A549 (cell line): ENCODE measurements around the gene MEN1. TPM values are rescaled to one million over a fixed set of nuclear protein-coding genes. Genes with fewer than 3 reads are reported as not detected.

ENCODE experiments used
- ATAC-seq, 2 experiments: fragments of 200-7000 bp in 1 of 2; fragments of >200 bp in 1 of 2; cut with Nextera tagmentation in 1 of 2; cut with Tn5 transposase in 1 of 2; 3 replicates each; pipeline versions ENCODE4 v1.8.0 to v1.9.1; 2018 to 2020; ENCODE audit warnings: mild to moderate bottlenecking in 1 of 2, moderate library complexity in 1 of 2
- CTCF ChIA-PET: fragments of 300-600 bp; sonication (Branson Sonifier 250); formaldehyde crosslinking; extraction: SDS; loops from one replicate; lab custom pipeline; 2021; ENCODE audit warnings: antibody characterized with exemption, inconsistent platforms; lab: Yijun Ruan, JAX
- POLR2A ChIA-PET: fragments of 350-600 bp; formaldehyde crosslinking; extraction: SDS; loops from one replicate; lab custom pipeline; 2021; ENCODE audit warnings: antibody characterized with exemption, inconsistent platforms; lab: Yijun Ruan, JAX
- DNase-seq, 2 experiments: peaks; one replicate each; pipeline versions ENCODE4 v3.0.0 to v3.0.0-alpha.2; 2011 to 2016; ENCODE audit warnings: low read depth in 1 of 2, low spot score in 1 of 2
- FAIRE-seq: peaks from 2 replicates; lab custom pipeline; 2011; peaks lifted over from hg19 to GRCh38; lab: Jason Lieb, UNC
- H3K27ac ChIP-seq, 2 experiments: fragments of >200 bp; sonication (Bioruptor Twin); formaldehyde crosslinking; 3 replicates each; pipeline ENCODE4 v1.5.1; 2016 to 2017
- H3K4me1 ChIP-seq: fragments of >200 bp; sonication (Bioruptor Twin); formaldehyde crosslinking; 3 replicates; pipeline ENCODE4 v1.6.1; 2016
- H3K4me2 ChIP-seq: fragments of >200 bp; sonication (Bioruptor Twin); formaldehyde crosslinking; 3 replicates; pipeline ENCODE4 v1.6.1; 2016
- H3K4me3 ChIP-seq: fragments of >200 bp; sonication (Bioruptor Twin); formaldehyde crosslinking; 3 replicates; pipeline ENCODE4 v1.5.1; 2016
- H3K9me3 ChIP-seq: fragments of >200 bp; sonication (Bioruptor Twin); formaldehyde crosslinking; 3 replicates; pipeline ENCODE4 v1.6.1; 2016
- BCL3 ChIP-seq: fragments of >200 bp; sonication (Bioruptor Twin); formaldehyde crosslinking; IDR thresholded peaks from 3 replicates; pipeline ENCODE4 v1.6.1; 2016
- BHLHE40 ChIP-seq: IDR thresholded peaks from 2 replicates; pipeline ENCODE4 v1.6.1; 2012; ENCODE audit warnings: low read depth, low read length, inconsistent platforms
- CEBPB ChIP-seq, 2 experiments: fragments of >200 bp in 1 of 2; sonication (Bioruptor Twin) in 1 of 2; formaldehyde crosslinking in 1 of 2; IDR thresholded peaks; 2 replicates each; pipeline ENCODE4 v1.6.1; 2012 to 2016
- CHD2 ChIP-seq: fragments of 150-350 bp; IDR thresholded peaks from 2 replicates; pipeline ENCODE4 v1.6.1; 2014; ENCODE audit warnings: low read length; ENCODE audit not compliant: partially characterized antibody
- CHD4 ChIP-seq: fragments of 200-600 bp; sonication (generic); IDR thresholded peaks from 2 replicates; pipeline ENCODE4 v1.6.1; 2016; ENCODE audit warnings: antibody characterized with exemption, mild to moderate bottlenecking, borderline replicate concordance
- ELK1 ChIP-seq: fragments of 150-350 bp; IDR thresholded peaks from 2 replicates; pipeline ENCODE4 v1.6.1; 2014; ENCODE audit warnings: low read depth, mild to moderate bottlenecking, low read length
- FOSB ChIP-seq: fragments of 250-450 bp; sonication (Bioruptor Pico); IDR thresholded peaks from 2 replicates; pipeline ENCODE4 v1.5.0; 2020; ENCODE audit warnings: mild to moderate bottlenecking, moderate library complexity
- FOSL2 ChIP-seq, 2 experiments: fragments of 450-650 bp in 1 of 2; fragments of >200 bp in 1 of 2; sonication (Bioruptor Twin) in 1 of 2; formaldehyde crosslinking; IDR thresholded peaks; 2 replicates each; pipeline versions ENCODE4 v1.5.0 to v1.6.1; 2016 to 2020; ENCODE audit warnings: mild to moderate bottlenecking in 1 of 2, moderate library complexity in 1 of 2
- HDAC2 ChIP-seq: fragments of 200-600 bp; sonication (generic); IDR thresholded peaks from 2 replicates; pipeline ENCODE4 v1.6.1; 2016
- HMGXB4 ChIP-seq: fragments of 250-450 bp; sonication (Bioruptor Pico); IDR thresholded peaks from 2 replicates; pipeline ENCODE4 v1.5.0; 2021; ENCODE audit warnings: mild to moderate bottlenecking, moderate library complexity, borderline replicate concordance
- HOXA7 ChIP-seq: fragments of 250-450 bp; sonication (Bioruptor Pico); IDR thresholded peaks from 2 replicates; pipeline ENCODE4 v1.5.0; 2020; ENCODE audit warnings: mild to moderate bottlenecking, moderate library complexity
- JUN ChIP-seq, 2 experiments: fragments of >200 bp; sonication (Bioruptor Twin); formaldehyde crosslinking; IDR thresholded peaks; 2 replicates in 1 of 2; 3 replicates in 1 of 2; pipeline ENCODE4 v1.6.1; 2016 to 2017
- JUNB ChIP-seq: fragments of >200 bp; sonication (Bioruptor Twin); formaldehyde crosslinking; IDR thresholded peaks from 2 replicates; pipeline ENCODE4 v1.6.1; 2016
- KDM1A ChIP-seq: fragments of 200-600 bp; sonication (generic); IDR thresholded peaks from 2 replicates; pipeline ENCODE4 v1.6.1; 2016; ENCODE audit warnings: low read depth, mild to moderate bottlenecking
- MYC ChIP-seq: IDR thresholded peaks from 2 replicates; pipeline ENCODE4 v1.6.1; 2012; ENCODE audit warnings: mild to moderate bottlenecking, inconsistent platforms, low read length, improper control_type of control experiment, borderline replicate concordance
- POLR2A ChIP-seq: IDR thresholded peaks from 2 replicates; pipeline ENCODE4 v1.6.1; 2012; ENCODE audit warnings: mild to moderate bottlenecking, low read length
- POLR2AphosphoS2 ChIP-seq: conservative IDR thresholded peaks from 2 replicates; pipeline ENCODE4 v1.6.1; 2012; ENCODE audit warnings: low read length, improper control_type of control experiment, inconsistent platforms
- RCOR1 ChIP-seq: fragments of 150-350 bp; IDR thresholded peaks from 2 replicates; pipeline ENCODE4 v1.6.1; 2014; ENCODE audit warnings: antibody characterized with exemption, low read length, low read depth
- REST ChIP-seq: fragments of 200-600 bp; sonication (generic); IDR thresholded peaks from 2 replicates; pipeline ENCODE4 v1.6.1; 2016; ENCODE audit warnings: antibody characterized with exemption, mild to moderate bottlenecking, moderate library complexity
- RFX5 ChIP-seq: fragments of 450-650 bp; IDR thresholded peaks from 2 replicates; pipeline ENCODE4 v1.7.1; 2014; ENCODE audit warnings: antibody characterized with exemption, mild to moderate bottlenecking, moderate library complexity
- SMC3 ChIP-seq: fragments of >200 bp; sonication (Bioruptor Twin); formaldehyde crosslinking; IDR thresholded peaks from 3 replicates; pipeline ENCODE4 v1.6.1; 2018; ENCODE audit warnings: inconsistent platforms
- USF2 ChIP-seq: fragments of 450-650 bp; IDR thresholded peaks from 2 replicates; pipeline ENCODE4 v1.6.1; 2014; ENCODE audit warnings: antibody characterized with exemption
- ZC3H11A ChIP-seq: fragments of 450-650 bp; IDR thresholded peaks from 2 replicates; pipeline ENCODE4 v1.6.1; 2014; ENCODE audit warnings: antibody characterized with exemption, mild to moderate bottlenecking
- ZFP36 ChIP-seq: fragments of 450-650 bp; IDR thresholded peaks from 2 replicates; pipeline ENCODE4 v1.6.1; 2014; ENCODE audit warnings: borderline replicate concordance; ENCODE audit not compliant: partially characterized antibody
- WGBS: methylation state at CpG from one replicate; pipeline ENCODE4 v1.1.6; 2017; ENCODE audit errors: missing lambda C conversion rate; 5-methylcytosine and 5-hydroxymethylcytosine counted together
- polyA plus RNA-seq, 4 experiments: library from polyadenylated mRNA; depleted of rRNA in 3 of 4; stranded (reverse); fragments of >200 nt; fragmentation: RNase III in 1 of 4; extraction: RNeasy Plus Mini Kit Qiagen cat#74134 plus additional on column Dnase treatment in 1 of 4; gene quantifications; 2 replicates in 3 of 4; 3 replicates in 1 of 4; pipeline ENCODE4 v1.2.3, GENCODE V29; 2011 to 2017

MEN1 gene
- polyA plus RNA-seq, 2 of the 4 experiments (the other 2 are of a cell fraction): 17.0 to 34.7 TPM

- no peak for TF ChIP-seq CEBPB (IDR thresholded peaks at IDR 0.05)
- TF ChIP-seq POLR2A: no peak
- TF ChIP-seq HMGXB4 (CRISPR knock-in tag): no peak
- TF ChIP-seq FOSB (CRISPR knock-in tag): peak; percentile 22; the same call in 1 of the 2 replicates
- no peak for TF ChIP-seq FOSL2 (IDR thresholded peaks at IDR 0.05)
- no peak for TF ChIP-seq FOSL2 (CRISPR knock-in tag; IDR thresholded peaks at IDR 0.05)
- TF ChIP-seq RFX5: no peak
- TF ChIP-seq MYC: no peak
- TF ChIP-seq ZC3H11A: no peak
- no peak for TF ChIP-seq SMC3
Observed at GRCh38 chr11:64762277-64762673, 48.1 kb downstream of the MEN1 start (continued).

- FAIRE-seq (no peak), DNase-seq (no peak), ATAC-seq (peak; percentile 1 to 5; a peak in 4 of 6 replicates)
- H3K27ac ChIP-seq: no peak overlapping the region
- TF ChIP-seq HDAC2 (peak; percentile 75; the same call in 1 of the 2 replicates), CHD2 (no peak), HOXA7 (CRISPR knock-in tag) (no peak), RCOR1 (no peak), USF2 (no peak), KDM1A (peak; percentile 91; the same call in 1 of the 2 replicates), CHD4 (no peak), ZC3H11A (no peak), ELK1 (no peak), JUNB (no peak), REST (no peak), POLR2AphosphoS2 (peak; percentile 87; the same call in 1 of the 2 replicates), RFX5 (no peak), ZFP36 (peak; percentile 78), JUN (IDR thresholded peaks at IDR 0.05) (peak in 1 of 2 experiments; percentile 29; a peak in 3 of 5 replicates), CEBPB (IDR thresholded peaks at IDR 0.05) (no peak), BHLHE40 (no peak), BCL3 (no peak)
- WGBS: 78% methylated on average over 7 of the region's 7 CpGs
- no peak overlapping the region for H3K4me2 ChIP-seq
- peaks cover 5% of the 10 kb centered on the region; the same call in 1 of the 3 replicates for H3K4me1 ChIP-seq
- ChIA-PET CTCF (interaction anchor here (0.6 to 13.0 kb wide), 10 partner anchors 6 to 113 kb away, joined by 3 to 104 read pairs (median 4); partner anchors contain the start of genes RASGRP2 and SF1), POLR2A (interaction anchor here (1.2 to 4.5 kb wide), 2 partner anchors 15 to 18 kb away, joined by 4 to 32 read pairs; partner anchors contain the start of gene SF1)
- H3K9me3 ChIP-seq: no peaks in the 10 kb centered on the region
- H3K4me3 ChIP-seq: no peak overlapping the region
Observed at GRCh38 chr11:64760759-64761420, 49.5 kb downstream of the MEN1 start.
